Natural killer cell treated with Interleukin-12 subunit alpha and Interleukin-12 subunit beta and Interleukin-15 and Interleukin-18, amount 100 ng/mL, for 72 hours (primary cell): Measurements from ENCODE around the gene KDM5A. TPM values are rescaled to one million over a fixed set of nuclear protein-coding genes. Genes with fewer than 3 reads are reported as not detected.
"Not testable (repeated sequence)": the region's sequence is repeated elsewhere in the genome, so short reads cannot be mapped to it uniquely, and the experiment has no call there.

ENCODE experiments used
- ATAC-seq, 2 donors: fragments of 150-1000 bp; cut with Tn5 transposase in 1 of 2; sonication (Bioruptor Pico), chemical (Tn5 transposase) in 1 of 2; 2 replicates each; pipeline ENCODE4 v1.10.0; 2021
- DNase-seq: peaks from one replicate; pipeline ENCODE4 v3.0.0; 2022; ENCODE audit warnings: low spot score
- H3K27ac Mint-ChIP-seq, 2 donors: 1 replicate in 1 of 2; 2 replicates in 1 of 2; pipeline ENCODE4 v1.8.0; 2022; ENCODE audit warnings: mixed read lengths in 2 of 2, mild to moderate bottlenecking in 1 of 2, moderate library complexity in 1 of 2
- H3K27me3 Mint-ChIP-seq, 2 donors: 1 replicate in 1 of 2; 2 replicates in 1 of 2; pipeline ENCODE4 v1.8.0; 2022; ENCODE audit warnings: mixed read lengths in 2 of 2
- H3K36me3 Mint-ChIP-seq: one replicate; pipeline ENCODE4 v1.8.0; 2022; ENCODE audit warnings: mixed read lengths
- H3K4me1 Mint-ChIP-seq, 2 donors: 1 replicate in 1 of 2; 2 replicates in 1 of 2; pipeline ENCODE4 v1.8.0; 2022; ENCODE audit warnings: low read depth in 2 of 2, mixed read lengths in 2 of 2, mild to moderate bottlenecking in 1 of 2
- H3K4me3 Mint-ChIP-seq: one replicate; pipeline ENCODE4 v1.8.0; 2022; ENCODE audit warnings: mixed read lengths
- H3K9me3 Mint-ChIP-seq: 2 replicates; pipeline ENCODE4 v1.8.0; 2022; ENCODE audit warnings: mixed read lengths
- total RNA-seq, 2 donors: library from RNA; stranded (reverse); gene quantifications; one replicate each; pipeline ENCODE4 v1.2.3, GENCODE V29; 2022

KDM5A gene
- total RNA-seq, 2 donors from 2014 or later, result 109 to 124 TPM

GRCh38 chr12:366820-367219 is 22.3 kb downstream of the KDM5A start:
- no peaks in the 10 kb centered on the region for H3K27me3 Mint-ChIP-seq
- no peak for ATAC-seq
- H3K4me3 Mint-ChIP-seq, result no peak overlapping the region
- H3K27ac Mint-ChIP-seq, result no peak overlapping the region
- no peaks in the 10 kb centered on the region for H3K9me3 Mint-ChIP-seq
- H3K36me3 Mint-ChIP-seq, result peaks cover 44% of the 10 kb centered on the region
- peaks cover 10 to 14% of the 10 kb centered on the region in 2 donors for H3K4me1 Mint-ChIP-seq
- no peak for DNase-seq

DNA sequence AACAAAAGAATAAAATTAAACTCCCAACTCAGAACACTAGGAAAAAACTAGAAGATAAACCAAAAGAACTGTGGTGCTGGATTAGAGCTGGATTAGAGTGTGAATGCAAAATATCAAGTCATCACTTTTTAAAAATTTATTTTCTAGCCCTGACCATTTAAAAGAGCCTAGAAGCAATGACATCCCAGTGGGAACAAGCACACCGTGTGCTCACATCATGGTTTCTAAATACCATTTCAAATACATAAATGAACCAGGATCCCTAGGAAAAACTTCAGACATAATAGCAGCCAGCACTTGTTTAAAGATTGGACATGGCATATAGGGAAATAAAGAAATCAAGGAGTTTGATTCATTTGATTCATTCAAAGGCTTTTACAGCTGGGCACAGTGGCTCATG is 30.0 kb downstream of the KDM5A start:
- Mint-ChIP-seq H3K9me3 (no peaks in the 10 kb centered on the region), H3K4me1 (peaks cover 18 to 29% of the 10 kb centered on the region in 2 donors), H3K27ac (no peak overlapping the region), H3K36me3 (peaks cover 40% of the 10 kb centered on the region), H3K27me3 (no peaks in the 10 kb centered on the region), H3K4me3 (no peak overlapping the region)
- no peak for ATAC-seq
- DNase-seq, result no peak

- Mint-ChIP-seq H3K36me3 (peaks cover 30% of the 10 kb centered on the region), H3K27me3 (no peaks in the 10 kb centered on the region), H3K9me3 (no peaks in the 10 kb centered on the region), H3K27ac (peak overlapping the region in 1 of 2 donors; percentile 77), H3K4me3 (no peak overlapping the region), H3K4me1 (peaks cover 18 to 21% of the 10 kb centered on the region in 2 donors)
- DNase-seq (no peak), ATAC-seq (no peak)
Measured at GRCh38 chr12:356276-356988, 32.7 kb downstream of the KDM5A start.

- not testable (repeated sequence) for H3K9me3 Mint-ChIP-seq, ATAC-seq, H3K27me3 Mint-ChIP-seq, H3K4me3 Mint-ChIP-seq, H3K27ac Mint-ChIP-seq, DNase-seq
- peaks cover 40% of the 10 kb centered on the region for H3K36me3 Mint-ChIP-seq
- peaks cover 19 to 21% of the 10 kb centered on the region in 2 donors for H3K4me1 Mint-ChIP-seq
Measured at GRCh38 chr12:351197-351596, 37.9 kb downstream of the KDM5A start.

DNA sequence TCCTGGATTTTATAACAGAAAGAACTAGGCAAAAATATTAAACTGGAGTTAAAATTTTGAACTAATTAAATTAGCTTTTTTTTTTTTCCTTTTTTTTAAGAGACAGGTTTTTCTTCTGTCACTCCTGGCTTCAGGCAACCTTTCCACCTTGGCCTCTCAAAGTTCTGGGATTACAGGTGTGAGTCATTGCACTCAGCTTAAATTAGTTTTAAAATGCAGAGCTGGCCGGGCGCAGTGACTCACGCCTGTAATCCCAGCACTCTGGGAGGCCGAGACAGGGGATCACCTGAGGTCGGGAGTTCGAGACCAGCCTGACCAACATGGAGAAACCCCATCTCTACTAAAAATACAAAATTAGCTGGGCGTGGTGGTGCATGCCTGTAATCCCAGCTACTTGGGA is 39.5 kb downstream of the KDM5A start:
- H3K27me3 Mint-ChIP-seq, DNase-seq, H3K9me3 Mint-ChIP-seq, ATAC-seq, H3K4me3 Mint-ChIP-seq, H3K27ac Mint-ChIP-seq: not testable (repeated sequence)
- Mint-ChIP-seq H3K36me3 (peaks cover 47% of the 10 kb centered on the region), H3K4me1 (peaks cover 30 to 36% of the 10 kb centered on the region in 2 donors)

- not testable (repeated sequence) for ATAC-seq, H3K27ac Mint-ChIP-seq, DNase-seq, H3K9me3 Mint-ChIP-seq, H3K4me3 Mint-ChIP-seq, H3K27me3 Mint-ChIP-seq
- Mint-ChIP-seq H3K4me1 (peaks cover 41 to 47% of the 10 kb centered on the region in 2 donors), H3K36me3 (peaks cover 45% of the 10 kb centered on the region)
Measured at GRCh38 chr12:343036-343435, 46.1 kb downstream of the KDM5A start.

DNA sequence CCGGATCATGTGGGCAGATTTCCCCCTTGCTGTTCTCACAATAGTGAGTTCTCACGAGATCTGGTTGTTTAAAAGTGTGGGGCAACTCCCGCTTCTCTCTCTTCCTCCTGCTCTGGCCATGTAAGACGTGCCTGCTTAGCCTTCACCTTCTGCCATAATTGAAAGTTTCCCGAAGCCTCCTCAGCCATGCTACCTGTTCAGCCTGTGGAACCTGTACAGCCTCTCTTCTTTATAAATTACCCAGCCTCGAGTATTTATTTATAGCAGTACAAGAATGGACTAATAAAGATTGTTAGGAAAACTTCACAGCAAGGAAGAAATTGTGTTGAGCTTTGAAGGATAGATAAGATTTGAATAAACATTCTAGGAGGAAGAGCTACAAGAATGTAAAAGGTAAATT is 52.1 kb downstream of the KDM5A start:
- no peaks in the 10 kb centered on the region for H3K27me3 Mint-ChIP-seq
- peaks cover 35% of the 10 kb centered on the region for H3K36me3 Mint-ChIP-seq
- DNase-seq, result no peak
- H3K4me3 Mint-ChIP-seq, result no peak overlapping the region
- H3K9me3 Mint-ChIP-seq, result no peaks in the 10 kb centered on the region
- peaks cover 4 to 30% of the 10 kb centered on the region in 2 donors for H3K4me1 Mint-ChIP-seq
- peak overlapping the region in 1 of 2 donors; percentile 49 for H3K27ac Mint-ChIP-seq
- no peak for ATAC-seq

GRCh38 chr12:334125-334524 is 55.0 kb downstream of the KDM5A start:
- H3K4me1 Mint-ChIP-seq, result peaks cover 4 to 28% of the 10 kb centered on the region in 2 donors
- peaks cover 38% of the 10 kb centered on the region for H3K36me3 Mint-ChIP-seq
- no peak for DNase-seq
- H3K9me3 Mint-ChIP-seq, result no peaks in the 10 kb centered on the region
- no peak overlapping the region for H3K27ac Mint-ChIP-seq
- no peaks in the 10 kb centered on the region for H3K27me3 Mint-ChIP-seq
- no peak for ATAC-seq
- H3K4me3 Mint-ChIP-seq, result no peak overlapping the region

DNA sequence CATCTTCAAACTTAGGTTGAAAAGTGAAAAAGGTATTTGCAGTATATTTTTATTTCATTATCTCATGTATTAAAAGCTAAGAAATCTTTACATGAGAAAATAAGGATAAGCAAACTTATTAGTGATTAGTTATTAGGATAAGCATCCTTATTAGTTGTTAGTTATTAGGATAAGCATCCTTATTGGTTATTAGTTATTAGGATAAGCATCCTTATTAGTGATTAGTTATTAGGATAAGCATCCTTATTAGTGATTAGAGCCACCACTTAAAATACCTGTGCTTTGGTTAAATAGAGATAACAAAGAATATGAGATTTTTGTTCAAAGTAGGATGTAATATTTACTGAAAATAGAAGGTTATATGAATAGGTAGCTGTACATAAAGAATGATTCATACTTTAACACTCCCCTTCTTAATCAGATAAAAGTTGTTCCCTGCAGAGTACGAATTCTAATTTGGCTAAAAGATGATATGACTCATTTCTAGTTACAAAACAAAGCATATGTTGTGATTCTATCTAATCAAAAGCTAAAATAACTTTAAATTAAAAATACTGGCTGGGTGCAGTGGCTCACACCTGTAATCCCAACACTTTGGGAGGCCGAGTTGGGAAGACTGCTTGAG is 56.4 kb downstream of the KDM5A start:
- Mint-ChIP-seq H3K36me3 (peaks cover 48% of the 10 kb centered on the region), H3K27me3 (no peaks in the 10 kb centered on the region), H3K9me3 (no peaks in the 10 kb centered on the region), H3K27ac (peak overlapping the region in 1 of 2 donors; percentile 61), H3K4me1 (peaks cover 4 to 26% of the 10 kb centered on the region in 2 donors), H3K4me3 (no peak overlapping the region)
- DNase-seq (no peak), ATAC-seq (no peak)

DNA sequence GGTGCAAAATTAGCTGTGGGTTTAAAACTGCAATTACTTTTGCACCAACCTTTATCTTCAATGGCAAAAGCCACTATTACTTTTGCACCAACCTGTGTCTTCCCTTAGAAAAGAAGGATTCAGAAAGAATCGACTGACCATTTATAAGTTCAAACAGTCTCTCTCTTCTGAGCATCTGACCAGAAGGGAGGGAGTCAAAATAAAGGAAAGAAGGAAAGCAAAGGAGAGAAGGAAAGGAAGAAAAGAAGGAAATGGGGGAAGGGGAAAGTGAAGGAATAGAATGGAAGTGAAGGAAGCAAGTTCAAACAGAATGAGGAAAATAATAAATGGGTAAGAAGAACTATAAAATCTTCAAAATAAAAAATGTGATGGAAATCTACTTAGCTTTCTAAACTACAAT is 57.8 kb downstream of the KDM5A start:
- DNase-seq (no peak), ATAC-seq (no peak)
- Mint-ChIP-seq H3K9me3 (no peaks in the 10 kb centered on the region), H3K4me3 (no peak overlapping the region), H3K4me1 (peaks cover 9 to 25% of the 10 kb centered on the region in 2 donors), H3K27me3 (no peaks in the 10 kb centered on the region), H3K27ac (no peak overlapping the region), H3K36me3 (peaks cover 57% of the 10 kb centered on the region)

- Mint-ChIP-seq H3K27ac (peak overlapping the region; percentile 0 to 54), H3K36me3 (peaks cover 37% of the 10 kb centered on the region), H3K27me3 (no peaks in the 10 kb centered on the region), H3K4me1 (peaks cover 14 to 18% of the 10 kb centered on the region in 2 donors), H3K9me3 (no peaks in the 10 kb centered on the region), H3K4me3 (no peak overlapping the region)
- peak in 1 of 2 donors; percentile 41 for ATAC-seq
- DNase-seq, result no peak
Measured at GRCh38 chr12:325906-326305, 63.2 kb downstream of the KDM5A start.

- no peaks in the 10 kb centered on the region for H3K9me3 Mint-ChIP-seq
- H3K27ac Mint-ChIP-seq, result peak overlapping the region; percentile 26 to 51
- no peak for DNase-seq
- peaks cover 44% of the 10 kb centered on the region for H3K36me3 Mint-ChIP-seq
- H3K4me1 Mint-ChIP-seq, result peaks cover 14 to 24% of the 10 kb centered on the region in 2 donors
- no peak for ATAC-seq
- H3K27me3 Mint-ChIP-seq, result no peaks in the 10 kb centered on the region
- H3K4me3 Mint-ChIP-seq, result no peak overlapping the region
Measured at GRCh38 chr12:323507-323906, 65.6 kb downstream of the KDM5A start.

DNA sequence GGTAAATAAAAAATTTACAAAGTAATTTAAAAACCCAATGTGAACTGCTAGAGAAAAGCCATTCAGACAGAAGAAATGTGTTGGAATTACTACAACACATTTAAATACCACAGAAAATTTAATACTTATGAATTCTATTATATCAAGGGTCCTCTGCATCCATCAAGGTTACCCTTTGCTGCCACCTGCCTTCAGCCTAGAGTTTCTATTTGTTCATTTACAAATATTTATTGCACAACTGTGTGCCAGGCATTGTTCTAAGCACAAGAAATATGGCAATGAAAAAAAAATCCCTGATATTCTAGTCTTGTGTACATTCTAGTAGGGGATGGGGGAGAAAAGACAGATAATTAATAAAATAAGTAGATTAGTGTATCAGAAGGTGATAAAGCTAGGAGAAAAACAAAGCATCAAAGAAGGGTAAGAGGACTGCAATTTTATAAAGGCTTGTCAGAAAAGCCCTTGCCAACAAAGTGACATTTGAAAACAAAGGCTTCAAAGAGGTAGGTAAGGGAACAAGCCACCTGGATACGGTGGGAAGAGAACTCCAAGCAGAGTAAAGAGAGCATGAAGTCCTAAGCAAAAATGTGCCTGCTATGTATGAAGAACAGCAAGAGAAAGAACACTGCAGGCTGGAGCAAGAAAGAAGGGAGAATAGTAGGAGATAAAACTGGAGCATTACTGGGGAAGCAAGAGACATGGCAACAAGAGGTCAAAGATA is 67.4 kb downstream of the KDM5A start:
- Mint-ChIP-seq H3K4me3 (no peak overlapping the region), H3K27me3 (no peaks in the 10 kb centered on the region), H3K36me3 (peaks cover 47% of the 10 kb centered on the region), H3K4me1 (peaks cover 14 to 19% of the 10 kb centered on the region in 2 donors), H3K27ac (peak overlapping the region in 1 of 2 donors; percentile 3), H3K9me3 (no peaks in the 10 kb centered on the region)
- DNase-seq (no peak), ATAC-seq (no peak)
